Activated T-helper 2 cell treated with anti-CD3 and anti-CD28 coated beads, Interferon-gamma antibody, Interleukin-2, Interleukin-4, amounts not matched to agents 10 μg/mL and 5 μg/mL and 100 μg/mL, durations not matched to agents 14 hours and 24 hours and 36 hours (primary cell): ENCODE results near the gene PRPSAP2. TPM values are rescaled to one million over a fixed set of nuclear protein-coding genes. Genes with fewer than 3 reads are reported as not detected.

Experiments
- DNase-seq: peaks from one replicate; pipeline ENCODE4 v3.0.0; 2021; ENCODE audit warnings: low spot score
- H3K27ac Mint-ChIP-seq: one replicate; pipeline ENCODE4 v1.8.0; 2021; ENCODE audit warnings: mixed read lengths
- H3K27me3 Mint-ChIP-seq: one replicate; pipeline ENCODE4 v1.8.0; 2021; ENCODE audit warnings: low read depth, mixed read lengths
- H3K36me3 Mint-ChIP-seq: one replicate; pipeline ENCODE4 v1.8.0; 2021; ENCODE audit warnings: low read depth, mixed read lengths
- H3K4me1 Mint-ChIP-seq: one replicate; pipeline ENCODE4 v1.8.0; 2021; ENCODE audit warnings: low read depth, mixed read lengths
- H3K4me3 Mint-ChIP-seq: one replicate; pipeline ENCODE4 v1.8.0; 2021; ENCODE audit warnings: low read depth, mild to moderate bottlenecking, moderate library complexity, mixed read lengths
- H3K9me3 Mint-ChIP-seq: one replicate; pipeline ENCODE4 v1.8.0; 2021; ENCODE audit warnings: mixed read lengths
- intact Hi-C: fragments of 100-400 bp; cut with micrococcal nuclease; formaldehyde crosslinking; loops from one replicate; pipeline ENCODE4 v1.15.1; 2023
- total RNA-seq: library from RNA; stranded (reverse); gene quantifications from 2 replicates; pipeline ENCODE4 v1.2.3, GENCODE V29; 2022

The PRPSAP2 gene
- total RNA-seq, 1 donor from 2014 or later, result 70.6 TPM

- intact Hi-C loops, result loop anchor here (5.0 to 10.0 kb wide), 2 partner anchors 53 to 60 kb away; no protein-coding TSS in a partner anchor
- Mint-ChIP-seq H3K9me3 (no peaks in the 10 kb centered on the region), H3K4me1 (peaks cover 24% of the 10 kb centered on the region), H3K4me3 (no peak overlapping the region), H3K36me3 (no peaks in the 10 kb centered on the region), H3K27ac (peak overlapping the region; percentile 32), H3K27me3 (no peaks in the 10 kb centered on the region)
- no peak for DNase-seq
These were observed 103.9 kb downstream of the PRPSAP2 start for GRCh38 chr17:18961634-18962493.

DNA sequence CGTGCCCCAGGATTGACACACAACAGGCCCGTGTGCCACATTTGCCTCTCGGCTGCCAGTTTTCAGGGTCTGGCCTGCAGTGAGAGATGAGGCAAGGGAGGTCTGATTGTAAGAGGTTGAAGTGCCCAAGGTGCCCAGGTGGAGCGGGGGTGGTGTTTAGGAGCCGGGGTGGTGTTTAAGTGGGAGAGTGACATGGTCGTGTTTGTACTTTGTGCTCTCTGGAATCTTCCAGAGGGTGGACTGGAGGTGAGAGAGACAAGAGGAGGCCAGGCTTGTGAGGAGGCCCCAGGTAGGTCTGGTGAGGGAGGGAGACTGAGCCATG lies 104.5 kb downstream of the PRPSAP2 start:
- H3K27me3 Mint-ChIP-seq, result no peaks in the 10 kb centered on the region
- H3K4me1 Mint-ChIP-seq, result peaks cover 24% of the 10 kb centered on the region
- no peak for DNase-seq
- no peaks in the 10 kb centered on the region for H3K9me3 Mint-ChIP-seq
- peak overlapping the region; percentile 32 for H3K27ac Mint-ChIP-seq
- intact Hi-C loops, result loop anchor here (5.0 to 10.0 kb wide), 2 partner anchors 52 to 60 kb away; no protein-coding TSS in a partner anchor
- H3K36me3 Mint-ChIP-seq, result no peaks in the 10 kb centered on the region
- H3K4me3 Mint-ChIP-seq, result no peak overlapping the region

- DNase-seq, result no peak
These were observed 105.4 kb downstream of the PRPSAP2 start for GRCh38 chr17:18963126-18964017.

DNA sequence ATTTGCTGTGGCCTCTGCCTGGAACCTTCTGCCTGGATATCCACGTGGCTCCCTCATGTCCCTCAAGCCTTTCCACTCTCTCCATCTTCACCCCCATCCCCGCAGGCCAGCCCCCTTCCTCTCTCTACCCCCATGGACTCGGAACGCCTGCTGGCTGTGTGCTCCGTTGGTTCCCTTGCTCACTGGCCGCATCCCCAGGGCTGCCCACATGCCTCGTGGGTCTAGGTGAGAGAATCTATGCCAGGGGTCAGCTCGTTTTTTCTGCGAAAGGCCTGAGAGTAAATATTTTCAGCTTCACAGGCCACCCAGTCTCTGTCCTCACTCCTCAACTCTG lies 106.1 kb downstream of the PRPSAP2 start:
- peaks cover 21% of the 10 kb centered on the region for H3K4me1 Mint-ChIP-seq
- no peaks in the 10 kb centered on the region for H3K9me3 Mint-ChIP-seq
- no peaks in the 10 kb centered on the region for H3K27me3 Mint-ChIP-seq
- H3K27ac Mint-ChIP-seq, result peak overlapping the region; percentile 26
- DNase-seq, result no peak
- intact Hi-C loops, result loop anchor here (5.0 to 10.0 kb wide), 2 partner anchors 51 to 62 kb away; no protein-coding TSS in a partner anchor
- H3K4me3 Mint-ChIP-seq, result no peak overlapping the region
- no peaks in the 10 kb centered on the region for H3K36me3 Mint-ChIP-seq

More at GRCh38 chr17:18963126-18964017, 105.4 kb downstream of the PRPSAP2 start:
- H3K4me3 Mint-ChIP-seq, result no peak overlapping the region
- H3K36me3 Mint-ChIP-seq, result no peaks in the 10 kb centered on the region
- H3K9me3 Mint-ChIP-seq, result no peaks in the 10 kb centered on the region
- intact Hi-C loops, result loop anchor here (5.0 to 10.0 kb wide), 2 partner anchors 51 to 61 kb away; no protein-coding TSS in a partner anchor
- peak overlapping the region; percentile 26 for H3K27ac Mint-ChIP-seq
- no peaks in the 10 kb centered on the region for H3K27me3 Mint-ChIP-seq
- H3K4me1 Mint-ChIP-seq, result peaks cover 21% of the 10 kb centered on the region

GRCh38 chr17:18964550-18964949 lies 106.6 kb downstream of the PRPSAP2 start:
- no peak overlapping the region for H3K27ac Mint-ChIP-seq
- intact Hi-C loops, result loop anchor here (5.0 to 10.0 kb wide), 2 partner anchors 50 to 62 kb away; no protein-coding TSS in a partner anchor
- no peak for DNase-seq
- no peaks in the 10 kb centered on the region for H3K9me3 Mint-ChIP-seq
- H3K4me3 Mint-ChIP-seq, result no peak overlapping the region
- peaks cover 21% of the 10 kb centered on the region for H3K4me1 Mint-ChIP-seq
- H3K27me3 Mint-ChIP-seq, result no peaks in the 10 kb centered on the region
- no peaks in the 10 kb centered on the region for H3K36me3 Mint-ChIP-seq

DNA sequence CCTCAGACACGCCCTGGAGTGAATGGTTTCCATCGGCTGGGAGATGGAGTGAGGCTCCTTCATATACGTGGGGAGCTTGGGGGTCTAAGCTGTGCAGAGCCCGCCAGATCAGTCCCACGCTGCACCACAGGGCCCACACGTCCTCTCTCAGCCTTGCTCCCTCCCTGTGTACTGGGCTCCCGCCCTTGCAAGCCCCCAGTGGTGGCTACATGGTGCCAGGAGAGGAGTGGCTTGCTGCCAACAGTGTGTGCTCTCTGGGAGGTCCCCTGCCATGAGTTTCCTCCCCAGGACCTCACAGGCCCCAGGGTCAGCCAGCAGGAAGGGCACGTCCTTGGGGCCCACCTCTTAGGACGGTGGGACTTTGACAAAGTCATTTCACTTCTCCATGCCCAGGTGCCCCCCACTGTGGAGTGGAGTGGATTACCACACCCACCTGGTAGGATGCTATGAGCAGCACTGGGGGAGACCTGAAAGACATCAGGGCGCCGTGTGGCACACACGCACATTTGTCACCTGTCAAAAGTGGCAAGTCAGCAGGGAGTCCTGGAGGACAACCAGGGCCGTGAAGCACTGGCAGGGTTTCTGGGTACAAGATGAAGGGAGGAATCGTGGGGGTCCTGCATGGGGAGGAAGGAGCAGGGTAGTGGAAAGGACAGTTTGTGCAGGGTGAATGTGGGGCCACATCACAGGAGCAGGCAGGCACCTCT lies 107.8 kb downstream of the PRPSAP2 start:
- no peak overlapping the region for H3K4me3 Mint-ChIP-seq
- no peak for DNase-seq
- H3K4me1 Mint-ChIP-seq, result peaks cover 20% of the 10 kb centered on the region
- H3K27ac Mint-ChIP-seq, result no peak overlapping the region
- H3K36me3 Mint-ChIP-seq, result no peaks in the 10 kb centered on the region
- intact Hi-C loops, result loop anchor here (10.0 kb wide), 1 partner anchor 49 kb away; no protein-coding TSS in a partner anchor
- no peaks in the 10 kb centered on the region for H3K27me3 Mint-ChIP-seq
- no peaks in the 10 kb centered on the region for H3K9me3 Mint-ChIP-seq

GRCh38 chr17:18966831-18967624 lies 109.1 kb downstream of the PRPSAP2 start:
- Mint-ChIP-seq H3K27ac (no peak overlapping the region), H3K9me3 (no peaks in the 10 kb centered on the region), H3K36me3 (no peaks in the 10 kb centered on the region), H3K4me1 (peaks cover 9% of the 10 kb centered on the region), H3K27me3 (no peaks in the 10 kb centered on the region), H3K4me3 (no peak overlapping the region)
- intact Hi-C loops, result loop anchor here (10.0 kb wide), 1 partner anchor 48 kb away; no protein-coding TSS in a partner anchor
- no peak for DNase-seq

- DNase-seq, result no peak
- Mint-ChIP-seq H3K36me3 (no peaks in the 10 kb centered on the region), H3K4me1 (peaks cover 3% of the 10 kb centered on the region), H3K9me3 (no peaks in the 10 kb centered on the region), H3K4me3 (no peak overlapping the region), H3K27me3 (no peaks in the 10 kb centered on the region), H3K27ac (no peak overlapping the region)
- intact Hi-C loops, result loop anchor here (10.0 kb wide), 1 partner anchor 47 kb away; no protein-coding TSS in a partner anchor
These were observed 110.0 kb downstream of the PRPSAP2 start for GRCh38 chr17:18967916-18968315.

- H3K4me1 Mint-ChIP-seq, result no peaks in the 10 kb centered on the region
- no peaks in the 10 kb centered on the region for H3K9me3 Mint-ChIP-seq
- intact Hi-C loops, result loop anchor here (10.0 kb wide), 1 partner anchor 46 kb away; no protein-coding TSS in a partner anchor
- no peaks in the 10 kb centered on the region for H3K36me3 Mint-ChIP-seq
- no peaks in the 10 kb centered on the region for H3K27me3 Mint-ChIP-seq
- H3K27ac Mint-ChIP-seq, result no peak overlapping the region
- no peak for DNase-seq
- no peak overlapping the region for H3K4me3 Mint-ChIP-seq
These were observed 110.4 kb downstream of the PRPSAP2 start for GRCh38 chr17:18968345-18968744.

DNA sequence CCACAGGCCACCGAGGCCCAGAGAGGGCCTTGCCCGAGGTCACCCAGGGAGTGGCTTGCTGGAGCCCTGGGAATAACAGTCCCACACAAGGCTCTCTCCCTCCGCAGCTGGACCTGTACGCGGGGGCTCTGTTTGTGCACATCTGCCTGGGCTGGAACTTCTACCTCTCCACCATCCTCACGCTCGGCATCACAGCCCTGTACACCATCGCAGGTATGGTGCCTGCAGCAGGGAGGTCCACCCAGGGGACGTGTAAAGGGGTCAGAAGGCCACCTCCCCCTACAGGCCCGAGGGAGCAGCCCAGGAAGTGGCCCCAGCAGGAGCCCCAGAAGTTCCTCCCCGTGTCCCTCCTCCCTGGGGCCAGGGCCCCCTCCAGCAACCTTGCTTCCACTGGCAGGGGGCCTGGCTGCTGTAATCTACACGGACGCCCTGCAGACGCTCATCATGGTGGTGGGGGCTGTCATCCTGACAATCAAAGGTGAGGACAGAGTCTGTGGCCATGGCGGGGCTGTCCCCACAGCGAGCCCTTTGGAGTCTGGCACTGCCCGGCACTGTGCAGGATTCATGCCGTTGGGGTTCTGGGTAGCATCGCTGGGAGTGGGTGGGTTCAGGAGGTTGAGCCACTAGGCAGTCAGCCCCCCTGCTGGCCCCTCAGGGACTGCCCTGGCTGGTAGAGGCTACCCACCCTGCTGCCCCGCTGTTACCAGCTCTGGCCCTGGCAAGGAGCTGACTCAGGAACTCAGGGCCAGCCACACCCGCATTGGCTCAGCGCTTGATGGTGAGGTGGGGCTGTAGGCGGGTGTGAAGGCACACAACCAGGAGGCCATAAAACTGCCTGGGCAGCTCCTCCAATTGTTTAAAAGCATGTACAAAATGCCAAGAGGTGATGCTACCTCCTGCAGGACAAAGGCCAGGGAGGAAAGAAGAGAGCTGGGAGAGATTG lies 111.3 kb downstream of the PRPSAP2 start:
- DNase-seq, result no peak
- no peaks in the 10 kb centered on the region for H3K36me3 Mint-ChIP-seq
- intact Hi-C loops, result loop anchor here (10.0 kb wide), 1 partner anchor 46 kb away; no protein-coding TSS in a partner anchor
- H3K27me3 Mint-ChIP-seq, result no peaks in the 10 kb centered on the region
- H3K4me3 Mint-ChIP-seq, result no peak overlapping the region
- peaks cover under 1% of the 10 kb centered on the region for H3K4me1 Mint-ChIP-seq
- H3K9me3 Mint-ChIP-seq, result no peaks in the 10 kb centered on the region
- H3K27ac Mint-ChIP-seq, result no peak overlapping the region
